Testis (tissue), 2 donors: ENCODE results near the gene GDPD3.
A peak's percentile ranks its signal among the peaks of the same experiment; 100 is the strongest.

Source experiments
- CTCF ChIP-seq, 3 experiments: fragments of 450-650 bp in 2 of 3; fragments of 200-600 bp in 1 of 3; sonication (generic) in 1 of 3; IDR thresholded peaks; one replicate each; pipeline ENCODE4 v1.5.1; 2016 to 2019; ENCODE audit warnings: antibody characterized with exemption in 3 of 3, mild to moderate bottlenecking in 2 of 3, moderate library complexity in 1 of 3
- POLR2A ChIP-seq: fragments of 450-650 bp; IDR thresholded peaks from one replicate; pipeline ENCODE4 v1.6.1; 2017; ENCODE audit warnings: antibody characterized with exemption, mild to moderate bottlenecking, moderate library complexity

GRCh38 chr16:30065102-30065942 is 48.0 kb downstream of the GDPD3 start, which contains the start of gene ALDOA:
- TF ChIP-seq POLR2A (peak; percentile 78), CTCF (IDR thresholded peaks at IDR 0.05) (peak in 1 of 3 experiments; percentile 14)
